OCI-M1 (cell line): ENCODE measurements around the gene RBFOX1.

Experiments used
- DNase-seq: peaks from one replicate; lab custom pipeline; 2025; lab: John Stamatoyannopoulos, UW

RBFOX1 gene

DNA sequence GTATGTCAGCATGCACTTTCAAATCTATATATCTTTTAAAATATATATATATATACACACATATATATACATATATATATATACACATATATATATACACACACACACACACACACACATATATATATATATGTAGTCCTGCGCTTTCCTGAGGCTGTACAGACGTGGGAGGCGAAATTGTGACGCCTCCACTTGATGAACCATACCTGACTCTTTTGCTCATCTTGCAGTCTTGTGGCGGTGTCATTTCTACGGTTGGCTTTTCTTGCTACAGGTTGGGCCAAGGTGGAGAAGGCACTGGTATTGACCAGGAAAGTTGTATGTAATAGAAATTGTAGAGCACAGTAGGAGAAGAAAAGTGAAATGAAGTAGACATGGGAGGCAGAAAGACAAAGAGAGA, 88.2 kb downstream of the RBFOX1 start:
- DNase-seq: no peak

DNA sequence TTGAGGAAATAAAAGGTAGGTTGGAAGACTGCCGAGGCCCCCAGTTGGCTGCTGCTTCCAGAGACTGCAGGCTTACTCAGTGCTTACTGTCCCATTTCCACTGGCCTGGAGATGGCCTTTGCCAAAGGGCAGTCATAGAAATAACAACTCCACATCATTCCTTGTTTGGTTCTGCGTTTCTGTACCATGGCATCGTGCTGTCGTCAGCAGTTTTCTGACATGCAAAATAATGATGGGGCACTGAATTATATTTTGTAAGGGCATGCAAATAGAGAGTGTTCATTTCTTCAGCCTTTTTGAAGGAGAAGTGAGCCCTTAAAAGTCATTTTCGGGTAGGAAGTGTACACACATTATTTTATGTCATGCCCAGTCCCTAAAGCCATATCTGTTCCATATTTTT, 88.9 kb downstream of the RBFOX1 start:
- no peak for DNase-seq

DNA sequence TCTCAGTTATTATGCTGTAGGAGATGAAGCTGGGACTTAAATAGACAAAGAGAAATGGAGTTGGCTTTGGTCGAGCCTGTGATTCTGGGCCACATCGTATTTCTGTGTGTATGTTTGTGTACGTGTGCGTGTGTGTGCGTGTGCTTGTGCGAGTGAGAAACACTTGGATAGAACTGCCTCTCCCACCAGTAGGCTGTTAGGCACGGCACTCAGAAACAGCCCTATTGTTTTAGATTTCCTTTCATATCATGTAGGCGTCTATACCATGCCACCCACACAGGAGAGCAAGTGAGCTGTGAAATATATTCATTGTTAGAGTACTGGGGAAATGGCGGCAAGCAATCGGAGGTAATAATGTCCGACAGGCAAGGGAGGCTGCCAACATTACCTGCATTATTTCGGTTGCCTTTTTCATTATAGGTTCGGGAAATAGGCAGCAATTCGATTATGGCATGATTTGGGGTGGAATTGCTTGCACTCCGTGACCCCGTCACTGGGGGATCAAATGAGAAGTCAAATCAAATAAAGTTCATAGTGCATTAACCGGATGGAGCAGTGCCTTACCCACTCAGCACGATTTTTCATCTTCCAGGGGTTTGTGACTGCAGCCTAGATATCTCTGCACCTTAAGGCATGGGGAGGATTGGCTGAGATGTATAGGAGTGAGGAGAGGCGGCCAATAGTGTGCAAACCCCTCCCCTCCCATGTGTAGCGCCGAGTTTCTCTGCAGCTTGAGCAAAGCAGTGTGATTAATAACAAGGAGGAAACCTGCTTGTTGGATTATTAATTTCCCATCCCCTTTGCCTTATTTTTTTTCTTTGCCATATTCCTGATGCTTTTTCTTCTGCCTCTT, 89.6 kb downstream of the RBFOX1 start:
- no peak for DNase-seq

DNA sequence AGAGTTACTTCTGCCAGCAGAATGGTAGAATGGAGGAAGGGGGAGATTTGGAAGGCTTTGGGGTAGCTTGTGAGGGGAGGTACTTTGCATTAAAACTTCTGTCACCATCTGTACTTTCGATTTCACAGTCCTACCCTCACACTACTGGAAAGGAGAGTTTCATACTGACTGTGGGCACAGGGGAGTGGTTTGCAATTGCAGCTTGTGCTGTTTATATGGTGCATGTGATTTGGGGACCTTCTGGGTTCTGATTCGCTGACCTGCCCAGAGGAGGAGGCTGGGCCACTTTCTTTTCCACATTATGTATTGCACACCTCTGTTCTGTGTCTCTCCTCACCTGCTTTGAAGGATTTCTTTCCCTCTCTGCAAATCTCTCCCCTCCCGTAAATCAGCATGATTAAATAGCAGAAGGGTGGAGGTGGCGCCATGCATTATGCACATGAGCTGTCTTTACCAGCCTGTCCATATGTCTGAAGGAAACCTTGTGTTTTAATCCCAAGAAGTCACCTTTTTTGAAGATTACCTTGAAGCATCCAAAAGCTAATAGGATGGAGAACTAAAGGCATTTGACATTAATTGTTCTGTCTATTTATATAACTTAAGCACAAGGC, 90.9 kb downstream of the RBFOX1 start:
- DNase-seq: no peak

DNA sequence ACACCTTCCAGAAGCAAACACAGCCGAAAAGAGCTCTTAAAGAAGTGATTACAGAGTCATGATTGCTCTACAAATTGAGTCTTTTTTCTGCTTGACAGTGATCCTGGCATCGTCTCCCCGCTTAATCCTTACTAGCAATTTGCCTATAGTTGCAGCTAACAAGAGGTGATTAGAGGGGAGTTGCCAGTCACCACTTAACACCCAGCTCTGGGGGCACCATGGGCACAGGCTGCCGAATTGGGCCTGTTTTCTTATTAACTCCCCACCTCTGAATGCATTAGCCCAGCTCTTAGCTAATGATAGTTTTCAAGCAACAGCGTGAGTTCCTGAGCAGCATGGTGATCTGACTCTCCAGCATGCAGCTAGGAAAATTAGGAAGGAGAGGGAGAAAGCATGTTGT, 93.5 kb downstream of the RBFOX1 start:
- no peak for DNase-seq

- no peak for DNase-seq
Observed at GRCh38 chr16:7431723-7432122, 99.1 kb downstream of the RBFOX1 start.

DNA sequence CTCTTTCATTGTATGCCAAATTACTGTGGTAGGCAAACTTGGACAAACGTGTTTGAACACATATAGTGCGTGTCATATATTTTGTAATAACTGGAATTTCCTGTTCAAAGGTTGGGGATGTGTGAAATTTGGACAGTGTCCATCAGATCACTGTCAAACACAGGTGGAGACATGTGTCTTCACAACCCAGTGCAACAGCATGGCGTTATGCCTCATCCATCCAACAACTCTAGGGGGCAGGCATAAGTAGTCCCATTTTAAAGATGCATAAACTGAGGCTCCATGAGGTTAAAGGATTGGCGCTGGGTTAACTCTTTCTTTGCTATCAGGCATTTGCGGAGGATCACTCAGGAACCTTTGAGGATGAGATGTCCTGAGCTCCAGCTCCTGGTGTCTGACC, 103.7 kb downstream of the RBFOX1 start:
- DNase-seq: no peak

DNA sequence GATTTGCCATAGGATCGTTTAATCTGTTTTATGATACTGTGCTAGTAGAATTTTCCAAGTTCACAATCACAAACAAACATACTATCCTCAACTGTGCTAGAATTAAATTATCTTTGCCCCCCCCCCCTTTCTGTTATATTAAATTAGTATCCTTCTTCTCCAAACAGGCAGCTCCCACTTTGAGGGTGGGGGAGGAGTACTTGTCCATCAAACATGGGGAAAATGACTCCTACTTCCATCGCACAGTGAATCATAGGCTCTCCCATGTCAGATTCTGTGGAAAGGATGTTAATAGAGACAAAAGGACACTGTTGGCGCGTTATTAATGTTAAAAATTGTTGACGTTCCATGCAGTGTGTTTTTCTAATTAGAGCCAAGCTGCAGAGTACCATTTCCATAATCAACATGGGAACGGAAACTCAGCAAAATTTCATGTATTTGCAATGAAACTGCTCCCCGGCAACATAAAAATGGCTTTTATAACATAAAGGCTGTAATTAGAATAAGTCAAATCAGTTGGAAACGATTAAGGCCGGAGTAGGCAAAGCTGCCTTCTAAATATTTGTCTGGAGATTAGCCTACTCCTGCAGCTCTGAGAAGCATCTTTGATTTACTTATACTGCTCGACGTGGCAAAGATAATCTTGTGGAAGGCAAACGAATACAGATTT, 104.6 kb downstream of the RBFOX1 start:
- no peak for DNase-seq

- DNase-seq: no peak
Observed at GRCh38 chr16:7437843-7438242, 105.2 kb downstream of the RBFOX1 start.

GRCh38 chr16:7438601-7439000, 106.0 kb downstream of the RBFOX1 start:
- DNase-seq: no peak

GRCh38 chr16:7439518-7439917, 106.9 kb downstream of the RBFOX1 start:
- no peak for DNase-seq

- no peak for DNase-seq
Observed at GRCh38 chr16:7440886-7441400, 108.3 kb downstream of the RBFOX1 start.

- no peak for DNase-seq
Observed at GRCh38 chr16:7442050-7442449, 109.4 kb downstream of the RBFOX1 start.

DNA sequence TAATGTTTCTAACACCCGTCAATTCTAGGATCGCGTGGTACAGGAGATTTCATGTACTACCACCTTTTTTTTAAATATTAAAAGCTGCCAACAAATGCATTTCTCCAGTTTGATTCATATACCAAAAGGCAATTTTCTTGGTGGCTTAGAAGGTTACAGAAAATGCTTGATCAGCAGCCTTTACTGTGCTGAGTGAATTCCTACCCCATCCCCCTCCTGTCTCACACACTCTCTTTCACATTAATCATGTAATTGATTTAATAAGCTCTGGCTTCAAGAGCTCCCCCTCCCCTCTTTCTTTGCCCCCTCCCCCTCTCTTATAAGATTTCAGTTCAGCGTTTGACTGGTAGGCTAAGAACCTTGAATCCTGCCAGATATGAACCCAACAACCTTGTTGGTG, 110.5 kb downstream of the RBFOX1 start:
- DNase-seq: no peak

- no peak for DNase-seq
Observed at GRCh38 chr16:7443648-7444365, 111.2 kb downstream of the RBFOX1 start.

DNA sequence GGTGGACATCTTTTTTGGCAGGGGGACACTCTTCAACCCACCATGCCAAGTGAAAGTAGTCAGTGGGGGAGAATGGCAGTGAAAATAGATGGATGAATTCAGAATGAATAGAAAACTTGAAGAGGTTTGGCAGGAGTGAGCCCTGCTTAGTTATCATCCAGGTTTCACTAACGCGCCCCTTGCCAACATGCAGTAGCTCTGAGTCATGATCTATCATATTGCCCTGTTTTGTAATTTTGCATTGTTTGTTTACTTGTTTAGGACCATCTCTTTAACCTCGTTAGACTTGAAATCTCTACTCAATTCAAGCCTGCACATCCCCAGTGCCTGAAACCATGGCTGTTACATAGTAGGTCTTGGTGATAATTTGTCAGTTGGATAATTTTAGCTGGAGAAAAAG, 116.7 kb downstream of the RBFOX1 start:
- DNase-seq: no peak

- DNase-seq: no peak
Observed at GRCh38 chr16:7449808-7450207, 117.2 kb downstream of the RBFOX1 start.

DNA sequence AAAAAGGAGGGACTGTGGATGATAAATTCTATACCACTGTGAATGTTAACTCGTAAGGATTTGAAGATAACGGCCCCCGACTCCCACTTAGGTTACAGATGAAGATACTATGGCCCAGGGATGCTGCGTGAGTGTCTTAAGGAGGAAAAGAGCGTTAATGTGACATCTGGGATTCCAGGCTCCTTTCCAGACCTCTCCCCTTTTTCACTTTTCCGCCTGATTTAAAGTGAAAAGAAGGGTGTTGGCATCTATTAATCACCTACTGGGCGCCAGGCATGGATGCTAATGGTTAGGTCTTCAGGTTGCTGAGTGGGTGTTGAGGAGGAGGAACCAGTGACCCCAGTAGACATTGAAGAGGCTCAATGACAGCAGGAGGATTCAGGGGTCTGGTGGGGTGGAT, 117.8 kb downstream of the RBFOX1 start:
- no peak for DNase-seq

DNA sequence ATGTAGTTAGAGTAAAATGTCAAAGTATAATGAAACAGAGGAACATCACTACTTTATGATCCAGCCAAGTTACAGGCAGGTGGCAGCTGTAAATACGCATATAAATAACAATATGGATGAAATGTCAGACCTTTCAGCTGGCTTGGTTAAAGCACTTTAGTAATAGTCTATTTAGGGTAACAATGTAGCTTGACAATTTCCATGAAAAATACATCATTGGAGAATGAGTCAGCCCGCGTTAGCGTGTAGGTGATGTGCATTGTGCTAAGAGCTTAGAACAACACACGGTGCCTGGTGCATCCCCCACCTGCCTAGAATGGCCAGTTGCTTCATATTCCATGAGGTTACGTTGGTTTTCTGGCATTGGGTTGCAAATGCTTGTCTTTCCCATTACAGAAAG, 119.4 kb downstream of the RBFOX1 start:
- no peak for DNase-seq

DNA sequence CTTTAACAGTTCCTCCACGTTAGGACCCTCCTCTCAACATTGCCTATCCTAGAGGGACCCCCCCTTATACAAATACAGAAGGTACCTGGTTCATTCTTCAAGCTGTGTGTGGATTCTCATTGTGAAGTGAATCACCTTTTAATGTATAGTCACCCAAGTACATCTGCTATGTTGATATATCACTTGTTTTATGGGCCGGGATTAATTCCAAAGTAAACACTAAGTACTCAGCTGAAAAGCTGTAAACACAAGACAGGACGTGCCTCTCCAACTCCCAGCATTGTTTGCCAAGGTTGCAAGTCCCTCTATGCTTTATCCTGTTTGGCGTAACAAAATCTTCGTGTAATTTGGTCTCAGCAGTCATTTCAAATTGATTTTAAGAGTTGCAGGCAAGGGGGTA, 123.6 kb downstream of the RBFOX1 start:
- no peak for DNase-seq

DNA sequence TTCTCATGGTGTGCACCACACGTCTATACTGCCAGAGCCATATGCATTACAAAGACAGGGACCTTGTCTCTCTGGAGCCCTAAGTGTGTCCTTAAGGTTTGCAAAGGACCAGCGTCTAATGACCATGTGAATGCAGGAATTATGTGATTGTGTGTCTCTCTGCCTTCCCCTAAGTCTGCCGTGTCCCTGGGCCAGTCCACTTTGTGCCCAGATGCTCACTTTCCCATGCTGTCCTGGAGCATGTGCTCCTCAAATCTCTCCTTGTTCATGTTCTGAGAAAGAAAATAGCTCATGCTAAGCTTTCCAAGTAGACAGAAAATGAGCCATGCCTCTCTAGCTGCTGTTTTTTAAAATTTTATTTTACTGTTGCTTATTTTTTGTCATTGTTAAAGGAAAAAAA, 125.5 kb downstream of the RBFOX1 start:
- no peak for DNase-seq

DNA sequence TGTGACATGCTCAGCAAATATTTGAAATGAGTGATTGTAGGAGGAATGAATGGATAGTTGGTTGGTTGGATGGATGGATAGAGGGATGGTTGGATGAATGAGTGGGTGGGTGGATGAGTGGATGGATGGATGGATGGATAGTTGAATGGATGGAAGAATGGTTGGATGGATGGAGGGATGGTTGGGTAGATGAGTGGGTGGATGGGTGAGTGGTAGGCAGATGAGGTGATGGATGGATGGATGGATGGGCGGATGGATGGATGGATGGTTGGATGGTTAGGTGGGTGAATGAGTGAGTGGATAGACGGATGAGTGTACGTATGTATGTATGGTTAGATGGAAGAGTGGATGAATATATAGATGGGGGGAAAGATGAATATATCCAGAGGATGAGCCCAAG, 137.7 kb downstream of the RBFOX1 start:
- no peak for DNase-seq
